ENCODE measurements around the gene MAGIX.

DNA sequence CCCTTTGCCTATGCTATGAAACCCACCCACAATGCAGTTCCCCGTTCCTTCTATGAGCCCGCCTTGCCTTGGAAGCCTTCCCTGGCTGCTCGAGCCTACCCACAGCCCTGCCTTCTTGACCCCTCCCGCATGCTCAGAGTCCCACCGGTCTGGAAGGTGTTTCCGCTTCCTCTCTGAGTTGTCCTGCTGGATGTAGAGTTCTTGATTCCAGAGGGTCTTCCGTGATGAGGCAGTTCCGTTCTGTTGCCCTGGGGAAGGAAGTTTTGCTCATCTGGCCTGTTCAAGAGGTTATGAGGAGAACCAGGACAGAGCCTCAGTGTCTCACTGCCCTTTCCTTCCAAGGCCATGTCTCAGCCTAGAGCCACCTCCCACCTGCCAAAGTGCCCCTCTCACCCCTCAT, 46.5 kb upstream of the MAGIX start:
- TF ChIP-seq POLR2AphosphoS5 (IDR thresholded peaks at IDR 0.05; ENCODE audit: insufficient read depth in 1 of 2, low read depth in 1 of 2) = no peak
- no peak for TF ChIP-seq CTCF (IDR thresholded peaks at IDR 0.05)
